WTC11 (cell line): ENCODE data around the gene SBK3.
"Not testable (repeated sequence)": the region's sequence is repeated elsewhere in the genome, so short reads cannot be mapped to it uniquely, and the experiment has no call there.

ENCODE experiments used
- CREB1 ChIP-seq: sonication (generic); formaldehyde crosslinking; IDR thresholded peaks from 2 replicates; pipeline ENCODE4 v1.8.0; 2023; ENCODE audit warnings: mild to moderate bottlenecking, missing genetic modification reagents
- CTCF ChIP-seq: fragments of 200-600 bp; IDR thresholded peaks from 2 replicates; pipeline ENCODE4 v1.8.0; 2022; ENCODE audit warnings: antibody characterized with exemption
- ELF4 ChIP-seq: sonication (generic); formaldehyde crosslinking; IDR thresholded peaks from 2 replicates; pipeline ENCODE4 v1.8.1; 2022; ENCODE audit warnings: low read depth, mild to moderate bottlenecking, moderate library complexity, missing genetic modification reagents
- GABPB1 ChIP-seq: sonication (generic); formaldehyde crosslinking; IDR thresholded peaks from 2 replicates; pipeline ENCODE4 v1.8.1; 2023; ENCODE audit warnings: mild to moderate bottlenecking, missing genetic modification reagents
- IRF1 ChIP-seq: sonication (generic); formaldehyde crosslinking; IDR thresholded peaks from 2 replicates; pipeline ENCODE4 v1.8.0; 2023; ENCODE audit warnings: missing genetic modification reagents
- RORB ChIP-seq: fragments of 250-450 bp; sonication (Bioruptor Pico); IDR thresholded peaks from 2 replicates; pipeline ENCODE4 v1.9.0; 2021; ENCODE audit warnings: mild to moderate bottlenecking
- TP53 ChIP-seq: sonication (generic); formaldehyde crosslinking; IDR thresholded peaks from 2 replicates; pipeline ENCODE4 v1.8.1; 2023; ENCODE audit warnings: mild to moderate bottlenecking, missing genetic modification reagents
- ZNF263 ChIP-seq: sonication (generic); formaldehyde crosslinking; IDR thresholded peaks from 2 replicates; pipeline ENCODE4 v1.8.1; 2022; ENCODE audit warnings: low read depth, mild to moderate bottlenecking, moderate library complexity, missing genetic modification reagents

GRCh38 chr19:55496820-55497219 lies 48.5 kb downstream of the SBK3 start:
- TF ChIP-seq CTCF; GABPB1; TP53 (CRISPR knock-in tag); CREB1 (CRISPR knock-in tag); RORB (CRISPR knock-in tag); ELF4 (CRISPR knock-in tag); ZNF263 (CRISPR knock-in tag); IRF1: not testable (repeated sequence)
